Suppressor macrophage (primary cell): Measurements from ENCODE around the gene RNFT1.
"Not testable (repeated sequence)": the region's sequence is repeated elsewhere in the genome, so short reads cannot be mapped to it uniquely, and the experiment has no call there.

Experiments used
- DNase-seq, 4 experiments: peaks; one replicate each; pipeline ENCODE4 v3.0.0-alpha.2; 2020 to 2022

RNFT1 gene

GRCh38 chr17:59920637-59921036, 43.9 kb downstream of the RNFT1 start:
- not testable (repeated sequence) for DNase-seq

GRCh38 chr17:59916446-59916845, 48.1 kb downstream of the RNFT1 start:
- no peak for DNase-seq

GRCh38 chr17:59914274-59914854, 50.2 kb downstream of the RNFT1 start:
- DNase-seq: peak; percentile 25 to 80 (median 46)

DNA sequence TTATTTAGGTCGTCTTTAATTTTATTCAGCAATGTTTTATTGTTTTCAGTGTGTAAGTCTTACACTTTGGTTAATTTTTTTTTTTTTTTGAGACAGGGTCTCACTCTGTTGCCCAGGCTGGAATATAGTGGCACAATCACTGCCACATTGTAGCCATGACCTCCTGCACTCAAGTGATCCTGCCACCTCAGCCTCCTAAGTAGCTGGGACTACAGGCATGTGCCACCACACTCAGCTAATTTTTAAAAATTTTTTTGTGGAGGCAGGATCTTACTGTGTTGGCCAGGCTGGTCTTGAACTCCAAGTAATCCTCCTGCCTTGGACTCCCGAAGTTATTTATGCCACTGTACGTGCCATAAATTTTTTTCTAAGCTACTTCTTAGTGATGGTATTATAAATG, 57.1 kb downstream of the RNFT1 start:
- DNase-seq: no peak

DNA sequence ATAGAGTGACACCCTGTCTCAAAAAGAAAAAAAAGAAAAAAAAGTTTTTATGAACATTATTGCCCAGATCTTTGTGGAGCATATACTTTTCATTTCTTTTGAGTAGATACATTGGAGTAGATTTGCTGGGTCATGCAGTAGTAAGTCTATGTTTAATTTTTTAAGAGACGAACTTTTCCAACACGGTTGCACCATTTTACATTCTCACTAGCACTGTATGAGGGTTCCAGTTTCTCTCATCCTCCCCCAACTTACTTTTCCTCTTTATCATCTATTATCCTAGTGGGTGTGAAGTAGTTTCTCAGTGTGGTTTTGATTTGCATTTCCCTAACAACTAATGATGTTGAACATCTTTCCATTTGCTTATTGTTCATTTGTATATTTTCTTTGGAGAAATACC, 61.1 kb downstream of the RNFT1 start:
- DNase-seq: no peak
